Endothelial cell (in vitro differentiated cells): ENCODE data around the gene PCDH8. TPM values are rescaled to one million over a fixed set of nuclear protein-coding genes. Genes with fewer than 3 reads are reported as not detected.

Source experiments
- DNase-seq: peaks from one replicate; pipeline ENCODE4 v3.0.0; 2021; ENCODE audit warnings: low spot score
- H3K27ac Mint-ChIP-seq: one replicate; pipeline ENCODE4 v1.8.0; 2021; ENCODE audit warnings: mixed read lengths, inconsistent platforms; ENCODE audit not compliant: unreplicated experiment
- H3K27me3 Mint-ChIP-seq: one replicate; pipeline ENCODE4 v1.8.0; 2021; ENCODE audit warnings: mild to moderate bottlenecking, moderate library complexity, mixed read lengths, inconsistent platforms; ENCODE audit not compliant: unreplicated experiment
- H3K36me3 Mint-ChIP-seq: one replicate; pipeline ENCODE4 v1.8.0; 2021; ENCODE audit warnings: mild to moderate bottlenecking, low read depth, mixed read lengths, inconsistent platforms; ENCODE audit not compliant: unreplicated experiment
- H3K4me1 Mint-ChIP-seq: one replicate; pipeline ENCODE4 v1.8.0; 2021; ENCODE audit warnings: mild to moderate bottlenecking, mixed read lengths, inconsistent platforms; ENCODE audit not compliant: unreplicated experiment
- H3K4me3 Mint-ChIP-seq: one replicate; pipeline ENCODE4 v1.8.0; 2021; ENCODE audit warnings: mild to moderate bottlenecking, mixed read lengths, inconsistent platforms; ENCODE audit not compliant: unreplicated experiment
- H3K9me3 Mint-ChIP-seq: one replicate; pipeline ENCODE4 v1.8.0; 2021; ENCODE audit warnings: mixed read lengths, inconsistent platforms; ENCODE audit not compliant: unreplicated experiment
- microRNA-seq: library from miRNA; unstranded; fragments of <30 nt; microRNA quantifications from one replicate; pipeline ENCODE4, GENCODE V29; 2020; ENCODE audit not compliant: unreplicated experiment
- total RNA-seq: library from RNA; stranded (reverse); fragmentation: NEBNext Ultra II Directional; extraction: Animal tissue kit (Norgen Biotek cat#: 25700); gene quantifications from one replicate; pipeline ENCODE4 v1.2.1, GENCODE V29; 2021; ENCODE audit not compliant: unreplicated experiment
- TF ChIP-seq, protein P1 (sequence below): fragments of 200-600 bp; sonication (generic); IDR thresholded peaks from one replicate; pipeline ENCODE4 v1.5.0; 2021; ENCODE audit warnings: antibody characterized with exemption; ENCODE audit not compliant: unreplicated experiment

PCDH8 gene
- total RNA-seq, 1 donor from 2014 or later, result 0.15 TPM

DNA sequence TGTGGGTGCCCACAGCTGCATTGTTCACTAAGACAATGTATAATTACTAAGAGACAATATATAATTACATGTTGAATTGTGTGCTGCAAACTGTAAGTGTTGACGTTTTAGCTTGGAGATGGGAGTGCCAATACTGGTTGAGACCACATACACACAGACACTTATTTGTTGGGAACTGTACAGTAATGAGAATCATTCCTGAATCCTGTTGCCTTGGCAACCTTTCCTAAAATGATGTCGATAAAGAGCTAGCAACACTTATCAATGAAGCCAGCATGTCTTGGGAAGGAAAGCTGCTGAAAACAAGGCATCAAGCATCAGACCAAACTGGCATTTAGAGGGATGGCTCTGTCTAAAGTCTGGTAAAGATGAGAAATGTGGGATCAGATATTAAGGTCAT, 51.3 kb downstream of the PCDH8 start:
- Mint-ChIP-seq H3K4me1 (peaks cover 8% of the 10 kb centered on the region), H3K36me3 (no peaks in the 10 kb centered on the region), H3K27me3 (peaks cover 1% of the 10 kb centered on the region), H3K27ac (no peak overlapping the region), H3K4me3 (no peak overlapping the region), H3K9me3 (no peaks in the 10 kb centered on the region)
- DNase-seq, result no peak
- TF ChIP-seq, protein P1, sequence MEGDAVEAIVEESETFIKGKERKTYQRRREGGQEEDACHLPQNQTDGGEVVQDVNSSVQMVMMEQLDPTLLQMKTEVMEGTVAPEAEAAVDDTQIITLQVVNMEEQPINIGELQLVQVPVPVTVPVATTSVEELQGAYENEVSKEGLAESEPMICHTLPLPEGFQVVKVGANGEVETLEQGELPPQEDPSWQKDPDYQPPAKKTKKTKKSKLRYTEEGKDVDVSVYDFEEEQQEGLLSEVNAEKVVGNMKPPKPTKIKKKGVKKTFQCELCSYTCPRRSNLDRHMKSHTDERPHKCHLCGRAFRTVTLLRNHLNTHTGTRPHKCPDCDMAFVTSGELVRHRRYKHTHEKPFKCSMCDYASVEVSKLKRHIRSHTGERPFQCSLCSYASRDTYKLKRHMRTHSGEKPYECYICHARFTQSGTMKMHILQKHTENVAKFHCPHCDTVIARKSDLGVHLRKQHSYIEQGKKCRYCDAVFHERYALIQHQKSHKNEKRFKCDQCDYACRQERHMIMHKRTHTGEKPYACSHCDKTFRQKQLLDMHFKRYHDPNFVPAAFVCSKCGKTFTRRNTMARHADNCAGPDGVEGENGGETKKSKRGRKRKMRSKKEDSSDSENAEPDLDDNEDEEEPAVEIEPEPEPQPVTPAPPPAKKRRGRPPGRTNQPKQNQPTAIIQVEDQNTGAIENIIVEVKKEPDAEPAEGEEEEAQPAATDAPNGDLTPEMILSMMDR, result no peak

GRCh38 chr13:52794589-52794988, 53.9 kb downstream of the PCDH8 start:
- H3K4me3 Mint-ChIP-seq, result peak overlapping the region; percentile 2
- peaks cover 8% of the 10 kb centered on the region for H3K4me1 Mint-ChIP-seq
- H3K27ac Mint-ChIP-seq, result no peak overlapping the region
- no peaks in the 10 kb centered on the region for H3K36me3 Mint-ChIP-seq
- peaks cover 5% of the 10 kb centered on the region for H3K27me3 Mint-ChIP-seq
- TF ChIP-seq, protein P1, result no peak
- no peak for DNase-seq
- H3K9me3 Mint-ChIP-seq, result no peaks in the 10 kb centered on the region

GRCh38 chr13:52793515-52794061, 54.9 kb downstream of the PCDH8 start:
- no peak for DNase-seq
- no peaks in the 10 kb centered on the region for H3K36me3 Mint-ChIP-seq

More at GRCh38 chr13:52793515-52794061, 54.9 kb downstream of the PCDH8 start:
- TF ChIP-seq, protein P1, result no peak
- Mint-ChIP-seq H3K4me3 (no peak overlapping the region), H3K9me3 (no peaks in the 10 kb centered on the region), H3K27me3 (peaks cover 5% of the 10 kb centered on the region), H3K4me1 (peaks cover 8% of the 10 kb centered on the region), H3K27ac (no peak overlapping the region)

Small RNA genes lying within 50 kb of the gene (microRNA-seq; reads per million reads assigned to microRNA genes)
- not detected for gene MIR759

Other genes with a start within 250 kb of the PCDH8 start
- gene HNRNPA1L2, start 206.2 kb downstream of the PCDH8 start, total RNA-seq, result 40.4 TPM
- gene SUGT1, start 195.8 kb downstream of the PCDH8 start, total RNA-seq, result 71.8 TPM
- 1.8 TPM for gene CNMD, start 108.8 kb downstream of the PCDH8 start, total RNA-seq
- gene OLFM4, start 180.2 kb upstream of the PCDH8 start, total RNA-seq, result not detected